ENCODE measurements around the gene STX18. TPM values are rescaled to one million over a fixed set of nuclear protein-coding genes. Genes with fewer than 3 reads are reported as not detected.

Gene STX18
- total RNA-seq, 4 donors from 2014 or later: 19.2 to 27.4 (median 20.7) TPM

- no peaks in the 10 kb centered on the region for H3K9me3 ChIP-seq
- TF ChIP-seq POLR2A (IDR thresholded peaks at IDR 0.05) (no peak), CTCF (IDR thresholded peaks at IDR 0.05 in 4 of 5, conservative IDR thresholded peaks at IDR 0.05 in 1 of 5) (no peak)
- DNase-seq: no peak
- ATAC-seq: no peak
- intact Hi-C loops (cut with DNase I; ENCODE audit: low total_unique reads): no loop called here
- no peak overlapping the region for H3K27ac ChIP-seq
- no peaks in the 10 kb centered on the region for H3K27me3 ChIP-seq
- H3K4me3 ChIP-seq: no peak overlapping the region
- H3K4me1 ChIP-seq: no peaks in the 10 kb centered on the region
- H3K36me3 ChIP-seq: no peaks in the 10 kb centered on the region
- in situ Hi-C loops (cut with MboI; ENCODE audit: low sequenced_read_pairs in 4 of 4): no loop called here
Observed at GRCh38 chr4:4443821-4444220, 98.0 kb downstream of the STX18 start.

GRCh38 chr4:4440333-4441061 lies 101.4 kb downstream of the STX18 start:
- Histone ChIP-seq H3K36me3 (peaks cover 0 to 23% of the 10 kb centered on the region in 2 donors), H3K4me3 (no peak overlapping the region), H3K27ac (no peak overlapping the region), H3K27me3 (no peaks in the 10 kb centered on the region), H3K9me3 (no peaks in the 10 kb centered on the region), H3K4me1 (no peaks in the 10 kb centered on the region)
- ATAC-seq (no peak), DNase-seq (no peak)
- intact Hi-C loops (cut with DNase I; ENCODE audit: low total_unique reads): no loop called here
- in situ Hi-C loops (cut with MboI; ENCODE audit: low sequenced_read_pairs in 4 of 4): no loop called here
- no peak for TF ChIP-seq POLR2A (IDR thresholded peaks at IDR 0.05)
- TF ChIP-seq CTCF (IDR thresholded peaks at IDR 0.05 in 4 of 5, conservative IDR thresholded peaks at IDR 0.05 in 1 of 5): no peak

GRCh38 chr4:4439782-4440181 lies 102.1 kb downstream of the STX18 start:
- intact Hi-C loops (cut with DNase I; ENCODE audit: low total_unique reads) (no loop called here), in situ Hi-C loops (cut with MboI; ENCODE audit: low sequenced_read_pairs in 4 of 4) (no loop called here)
- H3K27me3 ChIP-seq: no peaks in the 10 kb centered on the region
- no peak overlapping the region for H3K4me3 ChIP-seq
- H3K9me3 ChIP-seq: no peaks in the 10 kb centered on the region
- no peak for DNase-seq
- peaks cover 0 to 29% of the 10 kb centered on the region in 2 donors for H3K36me3 ChIP-seq
- H3K27ac ChIP-seq: no peak overlapping the region
- TF ChIP-seq POLR2A (IDR thresholded peaks at IDR 0.05): no peak
- TF ChIP-seq CTCF (IDR thresholded peaks at IDR 0.05 in 4 of 5, conservative IDR thresholded peaks at IDR 0.05 in 1 of 5): no peak
- ATAC-seq: no peak
- H3K4me1 ChIP-seq: no peaks in the 10 kb centered on the region

GRCh38 chr4:4438891-4439290 lies 103.0 kb downstream of the STX18 start:
- DNase-seq (no peak), ATAC-seq (no peak)
- Histone ChIP-seq H3K27ac (no peak overlapping the region), H3K4me1 (no peaks in the 10 kb centered on the region), H3K36me3 (peaks cover 0 to 38% of the 10 kb centered on the region in 2 donors), H3K9me3 (no peaks in the 10 kb centered on the region), H3K27me3 (no peaks in the 10 kb centered on the region), H3K4me3 (no peak overlapping the region)
- in situ Hi-C loops (cut with MboI; ENCODE audit: low sequenced_read_pairs in 4 of 4) (no loop called here), intact Hi-C loops (cut with DNase I; ENCODE audit: low total_unique reads) (no loop called here)
- no peak for TF ChIP-seq CTCF (IDR thresholded peaks at IDR 0.05 in 4 of 5, conservative IDR thresholded peaks at IDR 0.05 in 1 of 5)
- no peak for TF ChIP-seq POLR2A (IDR thresholded peaks at IDR 0.05)
